Inflammatory macrophage treated with lipopolysaccharide for 1 hour (primary cell): ENCODE data around the gene FCN3.
A peak's percentile ranks its signal among the peaks of the same experiment; 100 is the strongest.

ENCODE experiments used
- DNase-seq, 2 donors: peaks; one replicate each; pipeline ENCODE4 v3.0.0-alpha.2; 2020 to 2022

The FCN3 gene

DNA sequence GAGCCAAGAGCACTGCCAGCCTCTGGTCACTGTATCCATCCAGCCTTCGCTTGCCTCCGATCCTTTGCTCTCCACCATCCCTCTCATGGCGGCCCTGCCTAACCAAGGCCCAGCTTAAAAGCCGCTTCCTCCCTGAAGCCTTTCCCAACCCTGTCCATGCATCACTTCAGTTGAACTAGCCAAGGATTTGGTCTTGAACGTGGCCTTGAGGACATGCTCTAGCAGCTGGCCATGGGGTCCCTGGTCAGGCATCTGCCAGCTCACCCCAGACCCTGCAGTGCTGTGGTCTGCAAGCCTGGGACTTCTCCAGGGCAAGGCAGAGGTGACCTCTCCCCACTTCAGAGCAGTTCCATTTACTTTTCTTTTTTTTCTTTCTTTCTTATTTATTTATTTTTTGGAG is 37.9 kb downstream of the FCN3 start:
- DNase-seq, result no peak

DNA sequence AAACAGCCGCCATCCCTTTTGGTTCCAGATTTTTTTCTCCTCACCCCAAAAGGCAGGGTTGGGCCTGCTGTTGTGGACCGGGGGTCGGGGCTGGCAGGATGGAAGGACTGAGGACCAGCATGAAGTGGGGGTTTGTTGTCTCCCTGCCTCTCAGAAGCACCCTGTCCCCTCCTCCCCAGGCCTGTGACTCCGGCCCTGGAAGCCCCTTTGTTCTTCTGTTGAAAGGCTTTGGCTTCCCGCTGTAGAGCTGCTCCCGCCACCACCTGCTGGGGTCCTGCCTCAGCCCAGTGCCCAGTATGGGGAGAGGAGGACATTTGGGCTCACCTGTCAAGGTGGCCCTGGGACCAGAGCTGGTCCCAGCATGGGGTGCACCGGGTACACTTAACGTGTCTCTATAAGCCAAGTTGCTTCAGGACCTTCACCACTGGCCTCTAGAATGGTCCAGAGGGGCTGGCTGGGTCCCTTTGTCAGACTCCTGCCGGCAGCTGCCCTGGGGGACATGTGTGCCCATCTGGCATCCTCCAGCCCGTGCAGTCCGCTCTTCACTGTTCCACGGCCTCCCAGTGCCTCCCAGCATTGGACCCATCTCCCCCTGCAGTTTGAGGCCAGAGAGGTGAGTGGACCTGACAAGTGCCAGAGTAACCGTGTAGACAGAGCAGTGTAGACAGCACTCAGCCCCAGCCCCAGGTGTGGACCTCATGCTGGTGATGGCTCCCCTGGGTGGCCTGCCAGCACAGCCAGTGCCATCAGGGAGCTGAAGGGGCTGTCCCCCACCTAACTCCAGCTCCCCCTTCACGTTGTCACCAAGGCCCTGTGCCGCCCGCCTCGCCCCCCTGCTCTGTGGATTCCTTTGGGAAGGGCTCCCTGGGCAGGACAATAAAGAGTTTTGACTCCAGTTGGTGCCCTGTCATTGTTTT is 38.9 kb downstream of the FCN3 start:
- DNase-seq, result no peak

DNA sequence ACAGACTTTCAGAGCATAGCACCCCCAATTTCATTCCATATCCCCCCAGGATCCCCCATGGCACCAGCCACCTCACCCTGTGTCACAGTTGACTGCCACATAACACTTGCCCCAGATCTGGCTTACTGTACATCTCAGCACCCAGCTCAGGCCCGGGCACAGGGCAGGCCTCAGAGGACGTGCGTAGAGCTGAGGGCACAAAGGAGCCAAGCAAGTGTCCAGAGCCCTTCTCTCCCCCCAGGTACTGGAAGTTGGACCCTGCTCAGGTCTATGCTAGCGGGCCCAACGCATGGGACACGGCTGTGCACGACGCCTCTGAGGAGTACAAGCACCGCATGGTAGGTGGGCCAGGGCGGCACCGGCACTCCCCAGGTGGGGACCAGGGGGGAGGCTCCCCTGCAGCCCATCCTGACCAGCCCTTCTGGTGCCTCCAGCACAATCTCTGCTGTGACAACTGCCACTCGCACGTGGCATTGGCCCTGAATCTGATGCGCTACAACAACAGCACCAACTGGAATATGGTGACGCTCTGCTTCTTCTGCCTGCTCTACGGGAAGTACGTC is 40.8 kb downstream of the FCN3 start:
- DNase-seq, result no peak

- DNase-seq, result peak; percentile 10 to 52
These were observed 41.9 kb downstream of the FCN3 start for GRCh38 chr1:27332536-27333281.

GRCh38 chr1:27331922-27332321 is 42.7 kb downstream of the FCN3 start:
- DNase-seq, result no peak

GRCh38 chr1:27331426-27331825 is 43.2 kb downstream of the FCN3 start:
- DNase-seq, result no peak

- DNase-seq, result no peak
These were observed 43.8 kb downstream of the FCN3 start for GRCh38 chr1:27330786-27331185.

- no peak for DNase-seq
These were observed 46.7 kb downstream of the FCN3 start for GRCh38 chr1:27327964-27328363.

DNA sequence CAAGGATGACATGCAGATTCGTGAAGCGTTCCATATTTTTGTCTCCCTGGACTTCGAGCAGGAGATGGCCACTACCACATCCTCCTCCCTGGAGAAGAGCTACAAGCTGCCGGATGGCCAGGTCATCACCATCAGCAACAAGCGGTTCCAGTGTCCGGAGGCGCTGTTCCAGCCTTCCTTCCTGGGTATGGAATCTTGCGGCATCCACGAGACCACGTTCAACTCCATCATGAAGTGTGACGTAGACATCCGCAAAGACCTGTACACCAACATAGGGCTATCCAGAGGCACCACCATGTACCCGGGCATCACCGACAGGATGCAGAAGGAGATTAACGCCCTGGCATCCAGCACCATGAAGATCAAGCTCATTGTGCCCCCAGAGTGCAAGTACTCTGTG is 49.3 kb downstream of the FCN3 start:
- no peak for DNase-seq

GRCh38 chr1:27322569-27323240 is 51.9 kb downstream of the FCN3 start:
- no peak for DNase-seq

DNA sequence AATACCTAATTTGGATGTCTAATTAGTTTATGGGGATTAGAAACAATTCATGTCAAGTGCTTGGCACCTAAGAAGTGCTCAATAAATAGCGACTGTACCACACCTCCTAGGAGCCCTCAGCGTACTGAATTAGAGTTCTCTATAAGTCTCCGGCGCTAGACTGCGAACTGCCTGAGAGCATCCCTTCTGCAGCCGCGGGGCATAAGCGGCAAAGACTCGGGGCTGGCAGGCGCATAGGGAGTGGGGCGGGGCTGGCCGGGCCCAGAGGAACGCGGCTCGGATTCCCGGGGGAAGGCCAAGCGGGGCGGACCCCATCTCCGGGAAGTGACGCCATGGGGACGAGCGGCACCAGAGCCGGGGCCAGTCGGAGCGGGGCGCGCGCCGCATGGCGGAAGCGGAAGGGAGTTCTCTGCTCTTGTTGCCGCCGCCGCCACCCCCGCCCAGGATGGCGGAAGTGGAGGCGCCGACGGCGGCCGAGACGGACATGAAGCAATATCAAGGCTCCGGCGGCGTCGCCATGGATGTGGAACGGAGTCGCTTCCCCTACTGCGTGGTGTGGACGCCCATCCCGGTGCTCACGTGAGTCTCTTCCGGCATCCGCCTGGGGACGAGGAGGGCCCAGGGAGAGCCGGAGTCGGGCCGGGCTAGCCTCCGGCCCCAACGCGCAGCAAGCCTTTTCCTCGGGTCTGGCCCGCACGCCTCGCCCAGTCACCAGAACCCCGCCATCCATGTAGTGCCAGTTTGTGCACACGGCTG is 52.6 kb downstream of the FCN3 start, which contains the start of gene TMEM222:
Gene TMEM222, plus strand, starts transcription at position 351 of the 756 bp plus-strand sequence. Its CDS starts 35 bp downstream, at position 386.
- DNase-seq, result peak; percentile 97 to 98
